Stomach (tissue), 4 donors: ENCODE data around the gene ADAMTS6.
A peak's percentile ranks its signal among the peaks of the same experiment; 100 is the strongest.

ENCODE experiments used
- EP300 ChIP-seq: sonication (generic); formaldehyde crosslinking; IDR thresholded peaks from one replicate; pipeline ENCODE4 v1.6.1; 2017; ENCODE audit warnings: antibody characterized with exemption
- POLR2A ChIP-seq, 4 donors: fragments of 450-650 bp; IDR thresholded peaks; one replicate each; pipeline ENCODE4 v1.6.1; 2016; ENCODE audit warnings: antibody characterized with exemption in 4 of 4, control low read depth in 2 of 4, mild to moderate bottlenecking in 1 of 4, moderate library complexity in 1 of 4
- POLR2AphosphoS5 ChIP-seq, 3 donors: sonication (generic); formaldehyde crosslinking; IDR thresholded peaks; one replicate each; pipeline ENCODE4 v1.6.1; 2016; ENCODE audit warnings: antibody characterized with exemption in 3 of 3
- TF ChIP-seq, protein P1 (sequence below), 7 experiments: fragments of 450-650 bp in 4 of 7; fragments of 200-600 bp in 3 of 7; sonication (generic) in 3 of 7; IDR thresholded peaks; one replicate each; pipeline ENCODE4 v1.5.1; 2016 to 2019; ENCODE audit warnings: antibody characterized with exemption in 7 of 7, control low read depth in 2 of 7, mild to moderate bottlenecking in 1 of 7

DNA sequence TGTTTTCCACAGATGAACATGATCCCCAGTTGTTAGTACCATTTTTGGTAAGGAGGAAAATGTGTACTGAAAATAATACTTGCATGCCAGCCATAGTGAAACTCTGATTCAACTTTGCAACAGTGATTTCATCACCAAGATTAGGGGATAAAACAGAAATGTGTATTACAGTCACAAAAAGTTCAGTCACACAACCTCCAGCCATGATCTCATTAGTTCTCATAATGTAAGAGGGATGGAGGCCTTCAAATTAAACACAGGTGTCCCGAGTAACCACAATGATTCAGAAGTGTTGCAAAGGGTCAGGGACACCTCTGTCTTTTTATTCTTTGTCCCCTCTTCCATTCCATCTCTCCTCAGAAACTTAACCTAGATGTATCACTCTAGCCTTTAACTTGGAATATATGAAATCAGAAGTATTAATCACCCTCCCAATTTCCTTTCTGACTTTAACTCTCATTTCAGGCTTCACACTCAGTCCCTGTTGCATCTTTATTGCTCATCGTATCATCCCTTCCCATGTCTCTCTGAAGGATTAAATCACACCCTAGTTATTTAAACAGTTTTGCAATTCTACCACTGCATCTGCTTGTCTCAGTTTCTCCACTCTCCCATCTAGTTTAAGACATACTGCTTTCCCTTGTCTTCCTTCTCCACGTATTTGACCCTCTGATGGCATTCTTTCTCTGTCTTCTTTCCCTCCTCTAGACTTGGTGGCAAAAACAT lies 291.2 kb downstream of the ADAMTS6 start:
- TF ChIP-seq, protein P1, sequence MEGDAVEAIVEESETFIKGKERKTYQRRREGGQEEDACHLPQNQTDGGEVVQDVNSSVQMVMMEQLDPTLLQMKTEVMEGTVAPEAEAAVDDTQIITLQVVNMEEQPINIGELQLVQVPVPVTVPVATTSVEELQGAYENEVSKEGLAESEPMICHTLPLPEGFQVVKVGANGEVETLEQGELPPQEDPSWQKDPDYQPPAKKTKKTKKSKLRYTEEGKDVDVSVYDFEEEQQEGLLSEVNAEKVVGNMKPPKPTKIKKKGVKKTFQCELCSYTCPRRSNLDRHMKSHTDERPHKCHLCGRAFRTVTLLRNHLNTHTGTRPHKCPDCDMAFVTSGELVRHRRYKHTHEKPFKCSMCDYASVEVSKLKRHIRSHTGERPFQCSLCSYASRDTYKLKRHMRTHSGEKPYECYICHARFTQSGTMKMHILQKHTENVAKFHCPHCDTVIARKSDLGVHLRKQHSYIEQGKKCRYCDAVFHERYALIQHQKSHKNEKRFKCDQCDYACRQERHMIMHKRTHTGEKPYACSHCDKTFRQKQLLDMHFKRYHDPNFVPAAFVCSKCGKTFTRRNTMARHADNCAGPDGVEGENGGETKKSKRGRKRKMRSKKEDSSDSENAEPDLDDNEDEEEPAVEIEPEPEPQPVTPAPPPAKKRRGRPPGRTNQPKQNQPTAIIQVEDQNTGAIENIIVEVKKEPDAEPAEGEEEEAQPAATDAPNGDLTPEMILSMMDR (IDR thresholded peaks at IDR 0.05), result no peak
- TF ChIP-seq POLR2A (IDR thresholded peaks at IDR 0.05) (no peak), EP300 (no peak), POLR2AphosphoS5 (IDR thresholded peaks at IDR 0.05) (peak; percentile 15 to 27 (median 16))
